ENCODE measurements around the gene EPAS1. TPM values are rescaled to one million over a fixed set of nuclear protein-coding genes. Genes with fewer than 3 reads are reported as not detected.

Gene EPAS1
- total and polyA plus RNA-seq, 2 of the 13 experiments (the other 11 are each of a cell fraction or from before 2014, with no cell fraction given) = 47.1 to 182 TPM

GRCh38 chr2:46326231-46326980 lies 29.2 kb downstream of the EPAS1 start (continued):
- TF ChIP-seq SKIL (CRISPR knock-in tag; IDR thresholded peaks at IDR 0.05; ENCODE audit: borderline replicate concordance) (no peak), RAD51 (IDR thresholded peaks at IDR 0.05; ENCODE audit: borderline replicate concordance) (peak; percentile 91), ATF1 (CRISPR knock-in tag; IDR thresholded peaks at IDR 0.05) (peak; percentile 44; the same call in 1 of the 2 replicates), RFXANK (CRISPR knock-in tag; IDR thresholded peaks at IDR 0.05) (peak; percentile 79; the same call in 1 of the 2 replicates), ZFP41 (CRISPR knock-in tag; IDR thresholded peaks at IDR 0.05; ENCODE audit: borderline replicate concordance) (no peak), ZNF432 (CRISPR knock-in tag; IDR thresholded peaks at IDR 0.05; ENCODE audit: borderline replicate concordance) (no peak), ZBTB2 (CRISPR knock-in tag; IDR thresholded peaks at IDR 0.05; ENCODE audit: low read depth) (no peak), TBL1XR1 (IDR thresholded peaks at IDR 0.05; ENCODE audit: borderline replicate concordance, low read length, partially characterized antibody) (peak; percentile 90), ZNF274 (CRISPR knock-in tag; IDR thresholded peaks at IDR 0.05) (no peak), ISL2 (CRISPR knock-in tag; IDR thresholded peaks at IDR 0.05) (peak; percentile 91), SP5 (CRISPR knock-in tag; IDR thresholded peaks at IDR 0.05; ENCODE audit: borderline replicate concordance, low read depth) (peak; percentile 94), TCF7L2 (IDR thresholded peaks at IDR 0.05; ENCODE audit: low read depth, low read length) (no peak), HMGXB3 (CRISPR knock-in tag; IDR thresholded peaks at IDR 0.05; ENCODE audit: borderline replicate concordance) (peak; percentile 86; the same call in 1 of the 2 replicates), ZNF615 (CRISPR knock-in tag; IDR thresholded peaks at IDR 0.05; ENCODE audit: borderline replicate concordance) (no peak), ZKSCAN5 (CRISPR knock-in tag; IDR thresholded peaks at IDR 0.05) (no peak; the same call in 1 of the 2 replicates), IKZF5 (CRISPR knock-in tag; IDR thresholded peaks at IDR 0.05) (peak; percentile 73; the same call in 1 of the 2 replicates), ZNF780A (CRISPR knock-in tag; IDR thresholded peaks at IDR 0.05) (no peak), KMT2B (CRISPR knock-in tag; IDR thresholded peaks at IDR 0.05) (0 out of 2 replicates have a peak, but pooled peaks have one; percentile 55)
